Mesenteric fat pad (tissue), 1 donor: Measurements from ENCODE around the gene CTDSPL. TPM values are rescaled to one million over a fixed set of nuclear protein-coding genes. Genes with fewer than 3 reads are reported as not detected.

ENCODE experiments used
- DNase-seq: peaks from one replicate; pipeline ENCODE4 v3.0.0-alpha.2; 2020; ENCODE audit warnings: low spot score
- total RNA-seq: library from RNA; stranded (reverse); fragmentation: NEBNext Ultra II Directional; extraction: Animal tissue kit (Norgen Biotek cat#: 25700); gene quantifications from one replicate; pipeline ENCODE4 v1.2.1, GENCODE V29; 2021
- donor health status: DM: yes; HTN: yes; CAD: no.

The CTDSPL gene
- total RNA-seq, 1 donor from 2014 or later: 19.0 TPM

DNA sequence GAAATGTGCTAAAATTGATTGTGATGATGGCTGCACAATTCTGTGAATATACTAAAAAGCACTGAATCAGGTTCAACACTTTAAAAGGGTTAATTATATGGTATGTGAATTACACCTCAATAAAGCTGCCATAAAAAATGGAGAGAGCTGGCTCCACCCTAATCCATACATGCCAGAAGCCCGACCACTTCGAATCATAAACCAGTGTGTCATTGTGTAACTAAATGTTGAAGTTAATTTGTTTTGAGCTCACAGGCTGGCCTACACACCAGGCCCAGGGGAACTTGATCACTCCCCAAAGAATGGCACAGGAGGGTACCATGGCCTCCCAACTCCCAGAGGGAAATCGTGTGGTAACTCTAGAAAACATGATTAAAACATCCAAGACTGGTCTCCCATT lies 153.8 kb downstream of the CTDSPL start:
- no peak for DNase-seq

GRCh38 chr3:38015984-38016383 lies 154.3 kb downstream of the CTDSPL start:
- no peak for DNase-seq

DNA sequence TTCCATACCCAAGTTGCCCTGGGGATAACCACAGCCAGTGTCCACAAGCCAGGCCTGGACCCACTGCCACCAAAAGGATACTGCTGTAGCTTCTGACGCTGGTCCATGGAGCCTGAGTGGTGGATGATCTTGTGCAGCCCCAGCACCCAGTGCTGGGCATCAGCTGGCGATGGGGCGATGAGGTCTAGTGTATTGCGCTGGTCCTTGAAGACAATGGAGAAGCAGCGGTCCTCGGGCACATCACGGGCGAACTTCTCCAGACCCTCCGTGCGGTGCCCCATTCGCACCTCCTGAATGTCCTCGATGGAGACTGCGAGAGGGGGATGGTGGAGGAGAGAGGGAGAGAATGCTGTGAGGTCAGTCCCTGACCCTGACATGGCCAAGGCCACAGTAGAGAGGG lies 154.7 kb downstream of the CTDSPL start:
- no peak for DNase-seq

GRCh38 chr3:38016847-38017444 lies 155.3 kb downstream of the CTDSPL start:
- no peak for DNase-seq

- no peak for DNase-seq
Observed at GRCh38 chr3:38017445-38018295, 156.0 kb downstream of the CTDSPL start.

DNA sequence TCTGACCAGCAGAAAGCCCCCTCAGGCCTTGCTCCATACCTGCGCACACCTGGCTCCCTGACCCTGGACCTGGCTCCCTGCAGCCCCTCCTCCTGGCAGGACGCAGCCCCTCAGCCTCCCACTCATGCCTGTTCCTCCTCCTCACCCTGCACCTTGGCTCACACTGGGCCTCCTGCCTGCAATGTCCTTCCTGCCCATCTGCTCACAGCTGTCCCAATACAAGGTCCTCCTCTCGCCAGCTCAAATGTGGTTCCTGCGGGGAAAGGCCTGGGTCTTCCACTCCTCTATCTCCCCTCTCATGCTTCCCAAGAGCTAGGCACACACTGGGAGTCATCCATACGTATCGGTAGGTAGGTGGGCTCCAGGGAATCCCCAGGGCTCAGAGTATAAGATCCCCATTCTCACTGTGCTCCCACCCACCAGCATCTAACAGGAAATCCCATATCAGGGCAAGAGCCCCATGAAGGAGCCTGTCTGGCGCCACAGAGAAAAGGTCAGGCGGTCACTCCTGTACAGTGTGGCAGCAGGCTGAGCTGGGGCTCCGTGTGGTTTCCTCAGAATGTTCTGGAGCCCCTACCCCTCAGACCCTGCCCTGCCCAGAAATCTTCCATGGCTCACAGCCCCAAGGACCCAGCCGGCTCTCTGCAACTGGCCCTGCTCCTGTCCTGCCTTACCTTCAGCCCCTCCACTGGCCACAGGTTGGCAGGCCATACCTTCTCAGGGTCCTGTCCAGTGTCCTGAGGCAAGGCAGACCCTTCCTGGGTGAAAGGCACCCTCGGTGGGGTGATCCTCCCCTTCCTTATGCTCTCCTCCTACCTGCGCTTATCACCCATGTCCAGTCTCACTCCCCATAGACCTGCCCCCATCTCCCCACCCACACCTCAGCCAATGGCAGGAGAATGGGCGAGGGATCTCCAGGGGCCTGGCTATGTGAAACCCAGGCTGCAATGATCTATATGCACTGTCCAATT lies 156.9 kb downstream of the CTDSPL start:
- DNase-seq: no peak

DNA sequence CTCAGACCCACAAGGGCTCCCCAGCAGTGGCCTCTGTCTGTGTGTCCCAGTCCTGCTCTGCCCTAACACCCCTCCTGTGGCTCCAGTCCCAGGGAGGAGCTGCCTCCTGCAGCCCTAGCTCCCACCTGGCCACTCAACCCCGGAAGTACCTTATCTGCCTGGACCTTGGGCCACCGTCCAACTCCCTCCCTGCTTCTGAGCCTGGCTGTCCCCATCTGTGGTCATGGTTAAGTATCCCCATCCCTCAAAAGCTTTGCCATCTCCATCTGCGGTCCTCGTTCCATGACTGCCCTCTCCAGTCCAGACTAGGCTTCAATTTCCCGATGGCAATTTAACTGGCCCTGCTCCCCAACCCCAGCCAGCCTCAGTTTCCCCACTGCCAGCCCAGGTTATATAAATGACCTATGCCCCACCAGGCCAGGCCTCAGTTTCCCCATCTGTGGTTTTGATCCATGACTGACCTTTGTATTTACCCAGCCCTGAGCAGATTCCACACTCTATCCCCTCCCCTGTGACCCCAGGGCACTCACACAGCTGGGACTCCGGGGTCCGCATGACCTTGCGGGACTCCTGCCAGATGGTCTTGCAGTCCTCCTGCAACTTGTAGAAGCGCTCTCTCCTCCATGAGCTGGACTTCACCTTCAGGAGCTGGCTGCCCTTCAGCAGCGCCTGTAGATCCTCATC lies 158.1 kb downstream of the CTDSPL start:
- DNase-seq: no peak

DNA sequence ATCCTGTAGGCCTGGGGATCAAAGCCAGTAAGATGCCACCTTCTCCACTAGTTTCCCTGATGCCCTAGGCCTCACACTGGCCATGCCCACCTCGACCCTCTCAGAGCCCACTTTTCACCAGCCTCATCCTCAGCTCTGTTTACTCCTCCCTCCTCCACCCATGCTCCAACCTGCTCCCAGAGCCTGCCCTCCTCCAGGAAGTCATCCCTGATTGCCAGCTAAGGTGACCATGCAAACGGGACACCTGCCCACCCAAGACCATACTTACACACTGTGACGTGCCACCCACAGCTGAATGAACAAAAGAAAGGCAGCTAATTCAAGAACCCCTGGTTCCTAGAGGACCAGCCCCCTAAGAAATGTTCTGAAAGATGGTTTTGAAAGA lies 158.7 kb downstream of the CTDSPL start:
- no peak for DNase-seq

- DNase-seq: no peak
Observed at GRCh38 chr3:38021196-38021595, 159.5 kb downstream of the CTDSPL start.

- no peak for DNase-seq
Observed at GRCh38 chr3:38022301-38022700, 160.6 kb downstream of the CTDSPL start.

- DNase-seq: no peak
Observed at GRCh38 chr3:38022896-38023709, 161.4 kb downstream of the CTDSPL start.

GRCh38 chr3:38026856-38027255 lies 165.2 kb downstream of the CTDSPL start:
- peak; percentile 30 for DNase-seq

DNA sequence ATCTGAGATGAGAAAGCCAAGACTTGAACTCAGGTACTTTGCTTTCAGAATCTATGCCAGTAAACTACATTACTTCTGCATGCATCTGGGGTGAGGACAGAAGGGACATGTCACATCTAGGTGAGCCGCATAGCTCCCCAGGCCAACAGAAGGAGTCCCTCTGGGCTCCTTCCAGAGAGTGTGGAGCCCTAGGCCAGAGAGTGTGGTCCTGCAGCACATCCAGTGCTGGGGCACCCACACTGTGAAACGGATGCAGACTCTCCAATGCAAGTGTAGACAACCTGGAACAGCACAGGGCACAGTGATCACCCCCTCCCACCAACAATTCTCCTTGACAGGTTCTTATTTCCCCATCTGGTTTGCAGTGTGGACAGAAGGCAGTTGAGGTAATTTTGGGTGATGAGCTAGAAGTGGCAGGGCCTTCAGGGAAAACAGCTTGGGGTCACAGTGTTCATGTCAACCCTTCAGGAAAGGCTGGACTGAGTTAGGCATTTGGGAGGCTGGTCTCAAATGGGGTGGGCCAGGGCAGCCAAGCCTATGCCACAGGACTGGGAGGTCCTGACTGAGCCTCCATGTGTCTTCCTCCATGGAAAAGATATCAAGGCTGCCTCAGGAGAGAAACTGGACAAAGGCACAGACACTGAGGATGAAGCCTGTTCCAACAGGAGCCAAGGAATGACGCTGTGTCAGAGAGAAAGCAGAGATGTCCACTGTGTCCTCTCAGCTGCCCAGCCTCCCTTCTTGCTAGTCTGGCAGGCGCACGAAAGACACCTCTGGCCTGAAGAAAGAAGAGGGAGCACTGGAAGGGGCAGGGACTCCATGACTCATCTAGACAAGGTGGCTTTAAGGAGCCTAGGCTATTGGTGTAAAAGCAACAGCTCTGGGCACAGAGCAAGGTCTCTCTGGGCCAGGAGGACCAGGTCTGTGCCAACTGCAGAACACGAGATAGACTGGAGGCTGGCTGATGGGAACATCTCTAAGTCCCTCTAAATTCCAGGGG lies 166.1 kb downstream of the CTDSPL start:
- peak; percentile 59 for DNase-seq

GRCh38 chr3:38028621-38029361 lies 167.1 kb downstream of the CTDSPL start:
- DNase-seq: peak; percentile 88

- peak; percentile 94 for DNase-seq
Observed at GRCh38 chr3:38029400-38030125, 167.9 kb downstream of the CTDSPL start, which contains the start of gene PLCD1. PLCD1 (minus strand) TSS chr3:38029642; CDS start chr3:38029539, 103 bp downstream.

GRCh38 chr3:38030126-38031021 lies 168.7 kb downstream of the CTDSPL start:
- peak; percentile 74 for DNase-seq
